Astrocyte of the cerebellum (primary cell): ENCODE results near the gene MACO1.

Source experiments
- DNase-seq: peaks from one replicate; pipeline ENCODE4 v3.0.0-alpha.2; 2011; ENCODE audit warnings: low read depth
- H3K4me3 ChIP-seq: 2 replicates; pipeline ENCODE4 v1.5.1; 2011; ENCODE audit warnings: mild to moderate bottlenecking, low read depth, low read length, moderate library complexity
- in situ Hi-C: cut with HindIII; loops from 2 replicates; pipeline ENCODE4 v1.10.0; 2017; ENCODE audit warnings: low sequenced_read_pairs
- TF ChIP-seq, protein P1 (sequence below): IDR thresholded peaks from 2 replicates; pipeline ENCODE4 v1.5.1; 2012; ENCODE audit warnings: low read length, low read depth, moderate library complexity, mild to moderate bottlenecking; ENCODE audit errors: missing control alignments

Gene MACO1

DNA sequence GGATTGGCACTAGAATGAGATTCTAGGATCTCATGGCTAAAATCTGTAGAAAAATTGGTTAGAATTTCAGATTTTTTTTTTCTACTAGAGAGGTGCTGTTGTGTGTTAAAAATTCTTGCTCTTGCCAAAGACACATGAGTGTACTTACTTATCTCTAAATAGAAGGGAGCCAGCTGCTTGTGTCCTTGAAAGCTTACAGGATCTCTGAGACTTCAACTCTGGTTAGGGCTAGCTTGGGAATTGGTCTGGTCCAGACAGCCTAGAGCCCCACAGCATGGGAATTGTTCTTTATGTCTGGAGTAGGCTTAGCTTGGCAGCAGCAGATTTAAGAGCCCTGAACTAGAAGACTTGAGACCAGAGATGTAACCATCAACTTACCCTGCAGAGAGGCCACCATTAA lies 37.3 kb downstream of the MACO1 start:
- TF ChIP-seq, protein P1, sequence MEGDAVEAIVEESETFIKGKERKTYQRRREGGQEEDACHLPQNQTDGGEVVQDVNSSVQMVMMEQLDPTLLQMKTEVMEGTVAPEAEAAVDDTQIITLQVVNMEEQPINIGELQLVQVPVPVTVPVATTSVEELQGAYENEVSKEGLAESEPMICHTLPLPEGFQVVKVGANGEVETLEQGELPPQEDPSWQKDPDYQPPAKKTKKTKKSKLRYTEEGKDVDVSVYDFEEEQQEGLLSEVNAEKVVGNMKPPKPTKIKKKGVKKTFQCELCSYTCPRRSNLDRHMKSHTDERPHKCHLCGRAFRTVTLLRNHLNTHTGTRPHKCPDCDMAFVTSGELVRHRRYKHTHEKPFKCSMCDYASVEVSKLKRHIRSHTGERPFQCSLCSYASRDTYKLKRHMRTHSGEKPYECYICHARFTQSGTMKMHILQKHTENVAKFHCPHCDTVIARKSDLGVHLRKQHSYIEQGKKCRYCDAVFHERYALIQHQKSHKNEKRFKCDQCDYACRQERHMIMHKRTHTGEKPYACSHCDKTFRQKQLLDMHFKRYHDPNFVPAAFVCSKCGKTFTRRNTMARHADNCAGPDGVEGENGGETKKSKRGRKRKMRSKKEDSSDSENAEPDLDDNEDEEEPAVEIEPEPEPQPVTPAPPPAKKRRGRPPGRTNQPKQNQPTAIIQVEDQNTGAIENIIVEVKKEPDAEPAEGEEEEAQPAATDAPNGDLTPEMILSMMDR: no peak
- no peak for DNase-seq
- H3K4me3 ChIP-seq: no peak overlapping the region
- in situ Hi-C loops: no loop called here

DNA sequence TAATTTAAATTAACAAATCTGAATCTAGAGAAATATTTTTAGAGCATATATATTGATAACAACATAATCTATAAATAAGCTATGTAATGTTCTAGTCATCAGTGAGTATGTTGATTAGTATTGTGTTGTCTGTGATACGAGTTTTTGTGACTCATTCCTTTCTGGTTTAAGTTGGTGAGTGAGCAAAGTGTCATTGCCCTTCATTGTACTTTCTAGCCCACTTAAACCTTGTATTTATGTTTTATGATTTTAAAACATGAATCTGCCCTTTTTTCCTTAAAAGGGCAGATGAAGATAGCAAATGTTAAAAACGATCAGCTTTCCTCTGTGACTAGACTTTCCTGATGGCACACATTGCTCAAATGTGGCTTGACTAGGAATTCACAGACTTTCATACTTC lies 38.5 kb downstream of the MACO1 start:
- TF ChIP-seq, protein P1: no peak
- no peak overlapping the region for H3K4me3 ChIP-seq
- in situ Hi-C loops: no loop called here
- DNase-seq: peak; percentile 4

- no peak for DNase-seq
- in situ Hi-C loops: no loop called here
- no peak overlapping the region for H3K4me3 ChIP-seq
- TF ChIP-seq, protein P1: no peak
These were observed 41.8 kb downstream of the MACO1 start for GRCh38 chr1:25472471-25472870.

GRCh38 chr1:25473653-25474225 lies 43.0 kb downstream of the MACO1 start:
- TF ChIP-seq, protein P1: no peak
- in situ Hi-C loops: no loop called here
- H3K4me3 ChIP-seq: no peak overlapping the region
- no peak for DNase-seq

- TF ChIP-seq, protein P1: no peak
- no peak for DNase-seq
- H3K4me3 ChIP-seq: no peak overlapping the region
- in situ Hi-C loops: no loop called here
These were observed 43.8 kb downstream of the MACO1 start for GRCh38 chr1:25474439-25475047.

- DNase-seq: no peak
- H3K4me3 ChIP-seq: no peak overlapping the region
- TF ChIP-seq, protein P1: no peak
- in situ Hi-C loops: no loop called here
These were observed 45.7 kb downstream of the MACO1 start for GRCh38 chr1:25476186-25477097.
